ENCODE results near the gene PPP1R37. TPM values are rescaled to one million over a fixed set of nuclear protein-coding genes. Genes with fewer than 3 reads are reported as not detected.
A peak's percentile ranks its signal among the peaks of the same experiment; 100 is the strongest.

Gene PPP1R37
- total and polyA plus RNA-seq, 2 of the 8 experiments (the other 6 are each of a cell fraction or from before 2014, with no cell fraction given) = 14.6 to 25.7 TPM

DNA sequence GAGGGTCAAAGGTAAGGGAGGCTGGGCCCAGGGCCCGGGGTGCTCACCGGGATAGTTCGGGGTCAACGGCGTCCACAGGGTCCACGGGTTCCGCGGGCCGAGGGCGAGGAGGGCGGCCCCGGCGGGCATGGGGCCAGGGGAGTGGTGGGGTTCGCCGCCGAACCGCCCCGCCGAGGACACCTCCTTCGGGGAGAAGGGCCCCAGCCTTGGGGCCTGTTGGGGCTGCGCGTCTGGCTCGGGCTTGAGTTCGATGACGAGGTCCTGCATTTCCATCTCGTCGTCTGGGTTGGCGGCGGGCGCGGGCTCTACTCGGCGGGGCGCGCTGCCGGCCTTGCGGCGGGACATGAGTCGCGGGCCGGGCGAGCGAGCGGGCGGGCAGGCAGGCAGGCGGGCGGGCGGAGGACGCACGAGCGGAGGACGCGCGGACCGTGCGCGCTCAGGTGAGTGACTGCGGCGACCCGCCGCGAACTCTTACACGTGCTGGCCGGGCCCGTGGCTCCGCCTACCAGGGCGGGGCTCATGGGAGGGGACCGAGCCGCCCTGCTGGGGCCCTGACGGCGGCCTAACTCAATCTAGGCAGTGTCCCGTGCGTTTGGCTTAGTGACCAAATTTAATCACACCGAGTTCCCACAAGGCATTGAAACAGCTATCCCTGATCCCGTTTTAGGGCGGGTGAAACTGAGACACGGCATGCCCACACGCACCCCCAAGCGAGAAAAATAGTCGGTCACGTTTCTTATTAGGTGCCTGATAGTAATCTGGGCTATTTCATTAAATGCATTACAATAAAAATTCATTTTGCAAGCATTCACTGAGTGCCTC, 16.7 kb upstream of the PPP1R37 start, which contains the start of gene ZNF296 (continued):
- TF ChIP-seq RXRA (IDR thresholded peaks at IDR 0.05; ENCODE audit: insufficient read depth, low read depth, low read length) = no peak
- TF ChIP-seq TCF12 (IDR thresholded peaks at IDR 0.05; ENCODE audit: low read depth, low read length) = no peak
- no peak for TF ChIP-seq SP2 (IDR thresholded peaks at IDR 0.05; ENCODE audit: low read length)
- no peak for TF ChIP-seq CTCF (IDR thresholded peaks at IDR 0.05; ENCODE audit: control extremely low read depth in 1 of 3, insufficient read depth in 1 of 3, low read depth in 1 of 3, low read length in 3 of 3)
- no peak for TF ChIP-seq RNF2 (IDR thresholded peaks at IDR 0.05; ENCODE audit: borderline replicate concordance, low read depth, low read length, missing control alignments, poor library complexity, severe bottlenecking)
- TF ChIP-seq BACH1 (IDR thresholded peaks at IDR 0.05; ENCODE audit: low read length) = no peak
- TF ChIP-seq KDM5A (IDR thresholded peaks at IDR 0.05; ENCODE audit: low read length) = no peak
- no peak for TF ChIP-seq NANOG (IDR thresholded peaks at IDR 0.05; ENCODE audit: insufficient read depth, low read depth, low read length, poor library complexity, severe bottlenecking)
- TF ChIP-seq MAFK (IDR thresholded peaks at IDR 0.05; ENCODE audit: low read depth, low read length) = no peak
- TF ChIP-seq CHD2 (IDR thresholded peaks at IDR 0.05; ENCODE audit: low read length) = no peak
- no peak for TF ChIP-seq SRF (IDR thresholded peaks at IDR 0.05; ENCODE audit: low read depth, low read length)
- no peak for TF ChIP-seq JUND (IDR thresholded peaks at IDR 0.05; ENCODE audit: low read length)
- no peak for TF ChIP-seq EZH2 (IDR thresholded peaks at IDR 0.05; ENCODE audit: low read depth, low read length, severe bottlenecking)
- TF ChIP-seq MAX (IDR thresholded peaks at IDR 0.05) = peak; percentile 94
- TF ChIP-seq SIX5 (IDR thresholded peaks at IDR 0.05; ENCODE audit: low read depth, low read length) = no peak
- TF ChIP-seq NRF1 (IDR thresholded peaks at IDR 0.05; ENCODE audit: low read depth, low read length) = no peak
- peak in 1 of 2 experiments; percentile 70; a peak in 2 of 3 replicates for TF ChIP-seq POLR2A (IDR thresholded peaks at IDR 0.05; ENCODE audit: control extremely low read depth in 1 of 2, low read depth in 2 of 2, low read length in 2 of 2)
- TF ChIP-seq FOSL1 (IDR thresholded peaks at IDR 0.05; ENCODE audit: insufficient read depth, low read depth, low read length) = no peak
- no peak for TF ChIP-seq CEBPB (IDR thresholded peaks at IDR 0.05; ENCODE audit: low read depth, low read length)
- TF ChIP-seq CBX5 (IDR thresholded peaks at IDR 0.05; ENCODE audit: low read depth, low read length) = no peak
- TF ChIP-seq, protein P1, sequence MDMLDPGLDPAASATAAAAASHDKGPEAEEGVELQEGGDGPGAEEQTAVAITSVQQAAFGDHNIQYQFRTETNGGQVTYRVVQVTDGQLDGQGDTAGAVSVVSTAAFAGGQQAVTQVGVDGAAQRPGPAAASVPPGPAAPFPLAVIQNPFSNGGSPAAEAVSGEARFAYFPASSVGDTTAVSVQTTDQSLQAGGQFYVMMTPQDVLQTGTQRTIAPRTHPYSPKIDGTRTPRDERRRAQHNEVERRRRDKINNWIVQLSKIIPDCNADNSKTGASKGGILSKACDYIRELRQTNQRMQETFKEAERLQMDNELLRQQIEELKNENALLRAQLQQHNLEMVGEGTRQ (IDR thresholded peaks at IDR 0.05; ENCODE audit: low read length) = no peak; the same call in 1 of the 2 replicates
